Measurements from ENCODE around the gene FASN. TPM values are rescaled to one million over a fixed set of nuclear protein-coding genes. Genes with fewer than 3 reads are reported as not detected.

The FASN gene
- total RNA-seq, 2 experiments from 2014 or later, result 209 to 212 TPM

- H3K27ac Mint-ChIP-seq, result peak overlapping the region; percentile 96
- intact Hi-C loops (cut with micrococcal nuclease), result loop anchor here (1.0 kb wide), 1 partner anchor 8 kb away; the partner anchor contains the start of gene FASN
- H3K36me3 Mint-ChIP-seq, result peaks cover 1% of the 10 kb centered on the region
- H3K4me1 Mint-ChIP-seq (ENCODE audit: low read depth), result peaks cover 29% of the 10 kb centered on the region
- H3K27me3 Mint-ChIP-seq, result no peaks in the 10 kb centered on the region
- POLR2A ChIA-PET, result interaction anchor here (1.0 to 1.6 kb wide), 7 partner anchors 8 to 169 kb away, joined by 3 to 8 read pairs (median 3); partner anchors contain the start of genes CENPX, FASN, LRRC45 and PYCR1
- peak overlapping the region; percentile 89 for H3K4me3 Mint-ChIP-seq
- CTCF ChIA-PET, result interaction anchor here (0.8 to 2.6 kb wide), 12 partner anchors 8 to 178 kb away, joined by 3 to 14 read pairs (median 5); partner anchors contain the start of genes DCXR and FASN
- peak; percentile 78 for DNase-seq
- H3K9me3 Mint-ChIP-seq, result no peaks in the 10 kb centered on the region
These were observed 8.0 kb upstream of the FASN start for GRCh38 chr17:82105882-82106687.

- CTCF ChIA-PET, result interaction anchor here (1.0 to 2.6 kb wide), 8 partner anchors 16 to 177 kb away, joined by 3 to 14 read pairs (median 6); partner anchors contain the start of gene DCXR
- intact Hi-C loops (cut with micrococcal nuclease), result no loop called here
- no peaks in the 10 kb centered on the region for H3K27me3 Mint-ChIP-seq
- no peaks in the 10 kb centered on the region for H3K9me3 Mint-ChIP-seq
- peak overlapping the region; percentile 96 for H3K27ac Mint-ChIP-seq
- H3K4me1 Mint-ChIP-seq (ENCODE audit: low read depth), result peaks cover 29% of the 10 kb centered on the region
- H3K36me3 Mint-ChIP-seq, result peaks cover 1% of the 10 kb centered on the region
- POLR2A ChIA-PET, result interaction anchor here (1.0 to 1.6 kb wide), 4 partner anchors 7 to 100 kb away, joined by 3 to 8 read pairs (median 3); partner anchors contain the start of gene FASN
- DNase-seq, result no peak
- peak overlapping the region; percentile 89 for H3K4me3 Mint-ChIP-seq
These were observed 7.4 kb upstream of the FASN start for GRCh38 chr17:82105417-82105881.

- no peak for DNase-seq
- Mint-ChIP-seq H3K27me3 (no peaks in the 10 kb centered on the region), H3K27ac (peak overlapping the region; percentile 96), H3K4me1 (ENCODE audit: low read depth) (peaks cover 28% of the 10 kb centered on the region), H3K4me3 (peak overlapping the region; percentile 89), H3K9me3 (no peaks in the 10 kb centered on the region), H3K36me3 (peaks cover 1% of the 10 kb centered on the region)
- CTCF ChIA-PET, result interaction anchor here (1.8 to 2.6 kb wide), 3 partner anchors 17 to 75 kb away, joined by 6 to 14 read pairs (median 7); partner anchors contain the start of gene DCXR
- POLR2A ChIA-PET, result interaction anchor here (1.9 kb wide), 1 partner anchor 9 kb away, joined by 5 read pairs; no protein-coding TSS in a partner anchor
- intact Hi-C loops (cut with micrococcal nuclease), result no loop called here
These were observed 6.9 kb upstream of the FASN start for GRCh38 chr17:82104797-82105416.

- Mint-ChIP-seq H3K36me3 (peaks cover 1% of the 10 kb centered on the region), H3K27ac (no peak overlapping the region), H3K27me3 (no peaks in the 10 kb centered on the region), H3K4me3 (no peak overlapping the region), H3K4me1 (ENCODE audit: low read depth) (peaks cover 25% of the 10 kb centered on the region), H3K9me3 (no peaks in the 10 kb centered on the region)
- CTCF ChIA-PET, result interaction anchor here (2.6 kb wide), 1 partner anchor 74 kb away, joined by 14 read pairs; no protein-coding TSS in a partner anchor
- DNase-seq, result no peak
- intact Hi-C loops (cut with micrococcal nuclease), result no loop called here
- POLR2A ChIA-PET, result interaction anchor here (1.9 kb wide), 1 partner anchor 8 kb away, joined by 5 read pairs; no protein-coding TSS in a partner anchor
These were observed 5.8 kb upstream of the FASN start for GRCh38 chr17:82103553-82104451.

GRCh38 chr17:82101767-82102679 lies 4.0 kb upstream of the FASN start:
- intact Hi-C loops (cut with micrococcal nuclease), result no loop called here
- no peak for DNase-seq
- H3K27ac Mint-ChIP-seq, result peak overlapping the region; percentile 45
- peaks cover 1% of the 10 kb centered on the region for H3K36me3 Mint-ChIP-seq
- no peak overlapping the region for H3K4me3 Mint-ChIP-seq
- ChIA-PET POLR2A (no interaction called here), CTCF (interaction anchor here (0.6 kb wide), 1 partner anchor 84 kb away, joined by 3 read pairs; no protein-coding TSS in a partner anchor)
- no peaks in the 10 kb centered on the region for H3K27me3 Mint-ChIP-seq
- no peaks in the 10 kb centered on the region for H3K9me3 Mint-ChIP-seq
- H3K4me1 Mint-ChIP-seq (ENCODE audit: low read depth), result peaks cover 18% of the 10 kb centered on the region

DNA sequence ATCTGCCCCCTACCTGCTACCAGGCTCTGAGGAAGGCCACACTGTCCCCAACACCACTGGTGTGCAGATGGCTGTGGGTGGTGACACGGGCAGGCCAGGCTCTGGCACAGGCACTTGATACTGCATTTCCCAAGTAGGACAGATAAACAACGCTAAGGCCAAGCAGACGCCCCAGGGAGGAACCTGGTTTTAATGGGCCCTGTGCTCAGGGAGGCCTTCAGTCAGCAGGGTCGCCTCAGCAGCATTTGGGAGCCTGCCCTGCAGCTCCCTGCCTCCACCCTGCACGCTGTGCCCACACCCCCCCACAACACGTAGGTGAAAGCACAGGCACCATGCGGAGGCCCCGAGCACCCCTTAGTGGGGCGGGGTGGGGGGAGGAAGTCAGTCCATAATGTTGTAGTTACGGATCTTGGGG lies 3.3 kb upstream of the FASN start:
- no peaks in the 10 kb centered on the region for H3K9me3 Mint-ChIP-seq
- ChIA-PET POLR2A (no interaction called here), CTCF (no interaction called here)
- H3K27me3 Mint-ChIP-seq, result no peaks in the 10 kb centered on the region
- H3K36me3 Mint-ChIP-seq, result peaks cover 1% of the 10 kb centered on the region
- intact Hi-C loops (cut with micrococcal nuclease), result no loop called here
- DNase-seq, result no peak
- peaks cover 16% of the 10 kb centered on the region for H3K4me1 Mint-ChIP-seq (ENCODE audit: low read depth)
- no peak overlapping the region for H3K4me3 Mint-ChIP-seq
- peak overlapping the region; percentile 5 for H3K27ac Mint-ChIP-seq

- no peak for DNase-seq
- H3K4me3 Mint-ChIP-seq, result no peak overlapping the region
- no peaks in the 10 kb centered on the region for H3K27me3 Mint-ChIP-seq
- ChIA-PET CTCF (interaction anchor here (0.9 kb wide), 1 partner anchor 51 kb away, joined by 3 read pairs; no protein-coding TSS in a partner anchor), POLR2A (no interaction called here)
- peaks cover 2% of the 10 kb centered on the region for H3K36me3 Mint-ChIP-seq
- H3K4me1 Mint-ChIP-seq (ENCODE audit: low read depth), result peaks cover 20% of the 10 kb centered on the region
- no peaks in the 10 kb centered on the region for H3K9me3 Mint-ChIP-seq
- H3K27ac Mint-ChIP-seq, result peak overlapping the region; percentile 5
- intact Hi-C loops (cut with micrococcal nuclease), result no loop called here
These were observed 2.7 kb upstream of the FASN start for GRCh38 chr17:82100502-82101298.

- DNase-seq, result peak; percentile 27
- no peaks in the 10 kb centered on the region for H3K27me3 Mint-ChIP-seq
- H3K27ac Mint-ChIP-seq, result peak overlapping the region; percentile 89
- POLR2A ChIA-PET, result interaction anchor here (0.7 to 1.8 kb wide), 8 partner anchors 7 to 396 kb away, joined by 3 to 8 read pairs (median 5); partner anchors contain the start of genes CENPX, DUS1L, LRRC45 and MRPL12
- CTCF ChIA-PET, result interaction anchor here (0.8 to 1.8 kb wide), 6 partner anchors 68 to 421 kb away, joined by 3 to 7 read pairs (median 4); partner anchors contain the start of genes CENPX and LRRC45
- no peaks in the 10 kb centered on the region for H3K9me3 Mint-ChIP-seq
- peaks cover 2% of the 10 kb centered on the region for H3K36me3 Mint-ChIP-seq
- peak overlapping the region; percentile 80 for H3K4me3 Mint-ChIP-seq
- intact Hi-C loops (cut with micrococcal nuclease), result loop anchor here (1.0 to 10.0 kb wide), 10 partner anchors 7 to 656 kb away; partner anchors contain the start of genes ARHGDIA, ASPSCR1, CYBC1 and LRRC45
- peaks cover 12% of the 10 kb centered on the region for H3K4me1 Mint-ChIP-seq (ENCODE audit: low read depth)
These were observed 1.1 kb upstream of the FASN start for GRCh38 chr17:82098939-82099763.

DNA sequence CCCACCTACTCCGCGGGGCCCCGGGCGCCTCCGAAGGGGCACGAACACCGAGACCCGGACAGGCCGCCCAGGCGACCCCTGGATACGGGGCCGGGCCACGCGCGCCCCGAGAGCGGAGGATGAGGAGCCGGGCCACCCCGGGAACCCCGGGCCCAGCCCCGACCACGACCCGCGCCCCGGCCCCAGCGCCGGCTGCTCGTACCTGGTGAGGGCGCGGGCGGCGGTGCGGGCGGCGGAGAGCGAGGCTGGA lies 192 bp downstream of the FASN start:
- no peaks in the 10 kb centered on the region for H3K27me3 Mint-ChIP-seq
- no peak for DNase-seq
- H3K4me3 Mint-ChIP-seq, result peak overlapping the region; percentile 71
- POLR2A ChIA-PET, result interaction anchor here (0.6 to 1.8 kb wide), 8 partner anchors 9 to 195 kb away, joined by 3 to 8 read pairs (median 4); no protein-coding TSS in a partner anchor
- intact Hi-C loops (cut with micrococcal nuclease), result loop anchor here (1.0 to 10.0 kb wide), 10 partner anchors 8 to 657 kb away; partner anchors contain the start of genes ARHGDIA, ASPSCR1, CYBC1 and LRRC45
- peaks cover 9% of the 10 kb centered on the region for H3K36me3 Mint-ChIP-seq
- CTCF ChIA-PET, result interaction anchor here (1.1 to 1.8 kb wide), 3 partner anchors 68 to 138 kb away, joined by 5 to 7 read pairs (median 6); partner anchors contain the start of genes CENPX and LRRC45
- H3K9me3 Mint-ChIP-seq, result no peaks in the 10 kb centered on the region
- H3K4me1 Mint-ChIP-seq (ENCODE audit: low read depth), result peaks cover 12% of the 10 kb centered on the region
- peak overlapping the region; percentile 42 for H3K27ac Mint-ChIP-seq

Data from activated CD4-positive, alpha-beta memory T cell treated with anti-CD3 and anti-CD28 coated beads for 36 hours (primary cell).